ENCODE data around the gene PCDH9. TPM values are rescaled to one million over a fixed set of nuclear protein-coding genes. Genes with fewer than 3 reads are reported as not detected.
"Not testable (repeated sequence)": the region's sequence is repeated elsewhere in the genome, so short reads cannot be mapped to it uniquely, and the experiment has no call there.

Gene PCDH9
- total and polyA plus RNA-seq, 7 experiments from 2014 or later, result 0.08 to 1.3 (median 0.21) TPM

DNA sequence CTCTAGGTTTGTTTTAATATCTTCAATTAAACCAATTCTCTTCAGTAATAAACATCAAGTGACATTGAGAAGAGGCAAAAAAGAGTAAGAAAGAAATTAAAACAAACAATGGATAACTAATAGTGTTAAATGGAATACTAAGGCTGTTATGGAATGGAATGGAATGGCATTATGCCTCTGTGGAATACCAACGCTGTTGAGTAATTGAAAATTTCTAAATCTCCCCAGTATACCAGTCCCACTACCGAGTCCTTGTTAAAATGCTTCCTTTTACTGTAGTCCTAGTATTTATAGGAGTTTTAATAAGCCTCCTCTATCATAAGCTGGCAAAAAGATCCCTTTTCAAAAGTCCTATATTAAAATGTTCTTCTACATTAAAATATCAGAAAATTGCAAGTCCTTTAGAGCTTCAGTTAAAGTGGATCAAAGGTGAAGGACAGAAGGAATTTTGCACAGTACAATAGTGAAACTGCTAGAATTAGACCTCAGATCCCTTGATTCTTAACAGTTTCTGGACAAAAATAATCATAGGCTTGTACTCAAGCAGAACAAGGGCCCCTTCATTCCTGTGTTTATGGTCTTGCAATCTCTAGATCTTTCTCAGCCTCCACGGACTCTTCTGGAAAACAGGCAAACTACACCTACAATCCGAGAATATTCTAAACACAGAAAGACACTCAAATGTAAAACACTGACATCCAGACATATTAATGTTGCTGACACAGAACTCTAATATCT lies 128.2 kb downstream of the PCDH9 start:
- CTCF ChIA-PET, result no interaction called here
- Mint-ChIP-seq H3K4me1 (peaks cover 0 to 4% (median 0%) of the 10 kb centered on the region in 7 donors), H3K27ac (no peak overlapping the region), H3K36me3 (no peaks in the 10 kb centered on the region), H3K27me3 (no peaks in the 10 kb centered on the region), H3K9me3 (no peaks in the 10 kb centered on the region), H3K4me3 (no peak overlapping the region)
- Histone ChIP-seq H3K4me3 (ENCODE audit: low read length) (no peak overlapping the region), H3K27me3 (ENCODE audit: control insufficient read depth in 2 of 2, insufficient read depth in 2 of 2, low read length in 2 of 2) (no peaks in the 10 kb centered on the region), H3K9me3 (ENCODE audit: control insufficient read depth in 2 of 3, low read length in 3 of 3) (no peaks in the 10 kb centered on the region), H3K4me1 (ENCODE audit: control insufficient read depth in 2 of 2, insufficient read depth in 2 of 2, low read length in 2 of 2) (no peaks in the 10 kb centered on the region), H3K27ac (ENCODE audit: low read depth, low read length) (no peak overlapping the region), H3K36me3 (ENCODE audit: control insufficient read depth in 2 of 3, insufficient read depth in 3 of 3, low read length in 3 of 3) (no peaks in the 10 kb centered on the region)
- ATAC-seq (no peak), DNase-seq (no peak)
- intact Hi-C loops (cut with micrococcal nuclease), result no loop called here
- POLR2A ChIA-PET, result no interaction called here

DNA sequence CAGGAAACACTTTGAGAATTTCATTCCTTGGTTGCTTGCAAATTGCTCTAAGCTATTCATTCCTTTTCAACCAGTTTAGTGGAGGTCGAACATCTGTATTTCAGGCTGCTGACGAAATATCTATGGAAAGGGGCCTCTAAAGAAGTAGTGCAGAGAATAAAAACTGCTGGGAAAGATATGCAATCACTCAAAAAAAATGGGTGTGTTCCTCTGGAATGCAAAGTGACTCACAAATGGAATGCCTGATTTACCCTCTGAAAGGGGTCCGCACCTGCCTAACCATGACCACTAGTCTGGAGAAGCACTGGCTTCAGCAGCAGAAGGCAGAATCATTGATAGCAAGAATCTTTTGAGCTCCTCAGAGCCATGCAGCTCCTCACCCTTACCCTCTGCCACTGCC lies 129.4 kb downstream of the PCDH9 start:
- Mint-ChIP-seq H3K27ac (no peak overlapping the region), H3K9me3 (no peaks in the 10 kb centered on the region), H3K27me3 (no peaks in the 10 kb centered on the region), H3K4me1 (peaks cover 0 to 4% (median 0%) of the 10 kb centered on the region in 7 donors), H3K4me3 (no peak overlapping the region), H3K36me3 (no peaks in the 10 kb centered on the region)
- no peaks in the 10 kb centered on the region for H3K36me3 ChIP-seq (ENCODE audit: control insufficient read depth in 2 of 3, insufficient read depth in 3 of 3, low read length in 3 of 3)
- POLR2A ChIA-PET, result no interaction called here
- no peak for ATAC-seq
- H3K4me3 ChIP-seq (ENCODE audit: low read length), result no peak overlapping the region
- intact Hi-C loops (cut with micrococcal nuclease), result no loop called here
- H3K27ac ChIP-seq (ENCODE audit: low read depth, low read length), result no peak overlapping the region
- no peak for DNase-seq
- no peaks in the 10 kb centered on the region for H3K9me3 ChIP-seq (ENCODE audit: control insufficient read depth in 2 of 3, low read length in 3 of 3)
- CTCF ChIA-PET, result no interaction called here
- no peaks in the 10 kb centered on the region for H3K27me3 ChIP-seq (ENCODE audit: control insufficient read depth in 2 of 2, insufficient read depth in 2 of 2, low read length in 2 of 2)
- no peaks in the 10 kb centered on the region for H3K4me1 ChIP-seq (ENCODE audit: control insufficient read depth in 2 of 2, insufficient read depth in 2 of 2, low read length in 2 of 2)

DNA sequence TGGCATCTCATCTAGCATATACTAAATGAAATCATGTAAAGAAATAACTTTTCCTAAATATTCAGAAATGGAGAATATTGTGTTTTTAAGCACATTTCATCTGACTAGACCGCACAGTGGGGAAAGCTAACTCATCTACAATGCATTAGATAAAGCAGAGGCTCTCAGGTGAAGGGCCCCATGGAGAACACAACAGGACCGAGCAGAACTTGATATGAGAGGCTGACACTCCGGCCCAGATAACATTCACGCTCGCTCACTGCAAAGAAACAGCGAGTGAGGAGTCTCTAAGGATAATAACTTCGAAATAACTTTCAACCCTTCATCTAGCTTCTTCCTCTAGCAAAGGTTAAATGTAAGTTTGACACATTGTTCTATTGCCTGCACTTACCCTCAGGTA lies 130.6 kb downstream of the PCDH9 start:
- no peaks in the 10 kb centered on the region for H3K36me3 Mint-ChIP-seq
- H3K4me3 Mint-ChIP-seq, result no peak overlapping the region
- H3K27me3 ChIP-seq (ENCODE audit: control insufficient read depth in 2 of 2, insufficient read depth in 2 of 2, low read length in 2 of 2), result no peaks in the 10 kb centered on the region
- peaks cover 0 to 4% (median 0%) of the 10 kb centered on the region in 5 donors for H3K27me3 Mint-ChIP-seq
- no peak overlapping the region for H3K27ac Mint-ChIP-seq
- no peaks in the 10 kb centered on the region for H3K9me3 Mint-ChIP-seq
- intact Hi-C loops (cut with micrococcal nuclease), result no loop called here
- H3K4me3 ChIP-seq (ENCODE audit: low read length), result no peak overlapping the region
- H3K9me3 ChIP-seq (ENCODE audit: control insufficient read depth in 2 of 3, low read length in 3 of 3), result no peaks in the 10 kb centered on the region
- no peaks in the 10 kb centered on the region for H3K4me1 Mint-ChIP-seq
- no peaks in the 10 kb centered on the region for H3K36me3 ChIP-seq (ENCODE audit: control insufficient read depth in 2 of 3, insufficient read depth in 3 of 3, low read length in 3 of 3)
- no peak overlapping the region for H3K27ac ChIP-seq (ENCODE audit: low read depth, low read length)
- ChIA-PET CTCF (no interaction called here), POLR2A (no interaction called here)
- ATAC-seq (no peak), DNase-seq (no peak)
- H3K4me1 ChIP-seq (ENCODE audit: control insufficient read depth in 2 of 2, insufficient read depth in 2 of 2, low read length in 2 of 2), result no peaks in the 10 kb centered on the region

DNA sequence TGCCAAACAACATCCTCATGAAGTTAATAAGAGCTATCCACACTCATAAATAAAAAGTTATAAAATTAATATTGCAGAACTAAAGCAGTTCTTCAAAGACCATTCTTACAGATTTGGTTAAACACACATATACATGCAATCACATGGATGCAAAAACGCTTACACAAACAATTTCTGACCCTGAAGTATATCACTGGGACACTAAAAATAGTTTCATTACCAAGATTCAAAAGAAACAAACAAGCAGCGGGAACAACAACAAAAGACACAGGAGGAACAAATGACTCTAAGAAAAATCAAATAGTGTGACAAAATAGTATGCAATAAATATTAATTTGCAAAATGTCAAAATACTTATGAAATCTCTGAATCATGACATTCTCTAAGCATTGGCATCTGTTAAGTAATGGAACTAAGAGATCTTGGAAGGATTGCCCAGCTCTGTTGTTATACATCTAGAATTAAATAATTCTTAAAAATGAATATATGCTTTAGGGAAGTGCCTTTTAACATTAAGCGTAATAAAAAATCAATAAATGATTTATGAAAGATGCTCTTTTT lies 132.2 kb downstream of the PCDH9 start:
- H3K27me3 Mint-ChIP-seq, result peaks cover 0 to 4% (median 0%) of the 10 kb centered on the region in 5 donors
- ATAC-seq, result no peak
- H3K9me3 Mint-ChIP-seq, result no peaks in the 10 kb centered on the region
- no peak overlapping the region for H3K27ac Mint-ChIP-seq
- Histone ChIP-seq H3K9me3 (ENCODE audit: control insufficient read depth in 2 of 3, low read length in 3 of 3) (no peaks in the 10 kb centered on the region), H3K4me3 (ENCODE audit: low read length) (no peak overlapping the region), H3K27me3 (ENCODE audit: control insufficient read depth in 2 of 2, insufficient read depth in 2 of 2, low read length in 2 of 2) (no peaks in the 10 kb centered on the region), H3K36me3 (ENCODE audit: control insufficient read depth in 2 of 3, insufficient read depth in 3 of 3, low read length in 3 of 3) (no peaks in the 10 kb centered on the region), H3K4me1 (ENCODE audit: control insufficient read depth in 2 of 2, insufficient read depth in 2 of 2, low read length in 2 of 2) (no peaks in the 10 kb centered on the region), H3K27ac (ENCODE audit: low read depth, low read length) (no peak overlapping the region)
- no peaks in the 10 kb centered on the region for H3K4me1 Mint-ChIP-seq
- CTCF ChIA-PET, result no interaction called here
- DNase-seq, result no peak
- H3K36me3 Mint-ChIP-seq, result no peaks in the 10 kb centered on the region
- POLR2A ChIA-PET, result no interaction called here
- H3K4me3 Mint-ChIP-seq, result no peak overlapping the region
- intact Hi-C loops (cut with micrococcal nuclease), result no loop called here

DNA sequence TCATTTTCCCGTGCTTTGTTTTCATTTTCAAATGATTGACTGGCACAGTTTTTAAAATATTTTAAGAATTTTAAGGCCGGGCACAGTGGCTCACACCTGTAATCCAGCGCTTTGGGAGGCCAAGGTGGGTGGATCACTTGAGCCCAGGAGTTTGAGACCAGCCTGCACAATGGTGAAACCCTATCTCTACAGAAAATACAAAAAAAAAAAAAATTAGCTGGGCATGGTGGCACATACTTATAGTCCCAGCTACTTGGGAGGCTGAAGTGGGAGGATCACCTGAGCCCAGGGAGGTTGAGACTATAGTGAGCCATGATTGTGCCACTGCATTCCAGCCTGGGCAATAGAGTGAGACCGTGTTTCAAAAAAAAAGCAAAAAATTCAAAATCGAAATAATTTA lies 133.2 kb downstream of the PCDH9 start:
- H3K36me3 ChIP-seq (ENCODE audit: control insufficient read depth in 2 of 3, insufficient read depth in 3 of 3, low read length in 3 of 3); H3K27ac ChIP-seq (ENCODE audit: low read depth, low read length); H3K27ac Mint-ChIP-seq; H3K9me3 ChIP-seq (ENCODE audit: control insufficient read depth in 2 of 3, low read length in 3 of 3); DNase-seq; H3K36me3 Mint-ChIP-seq; H3K4me1 ChIP-seq (ENCODE audit: control insufficient read depth in 2 of 2, insufficient read depth in 2 of 2, low read length in 2 of 2); H3K27me3 Mint-ChIP-seq; CTCF ChIA-PET; H3K4me1 Mint-ChIP-seq; ATAC-seq; H3K27me3 ChIP-seq (ENCODE audit: control insufficient read depth in 2 of 2, insufficient read depth in 2 of 2, low read length in 2 of 2); intact Hi-C loops (cut with micrococcal nuclease); H3K4me3 ChIP-seq (ENCODE audit: low read length); H3K4me3 Mint-ChIP-seq; POLR2A ChIA-PET; H3K9me3 Mint-ChIP-seq: not testable (repeated sequence)

DNA sequence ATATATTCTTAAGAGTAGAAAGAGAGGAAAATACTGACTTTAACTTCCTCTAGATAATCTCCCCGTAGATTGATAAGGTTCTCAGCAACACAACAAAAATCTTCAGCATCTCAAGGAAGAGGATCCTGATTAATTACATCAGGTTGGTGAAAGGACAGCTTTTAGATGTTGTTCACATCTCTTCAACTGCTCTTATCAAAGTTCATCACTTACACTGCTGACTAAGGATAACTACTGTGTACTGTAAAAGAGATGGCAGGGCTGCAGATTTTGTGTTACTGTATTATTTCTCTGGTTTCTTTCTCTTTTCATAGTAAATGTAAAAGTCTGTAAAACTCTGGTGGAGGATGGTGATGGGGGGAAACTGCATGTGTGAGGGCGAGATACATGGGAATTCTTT lies 133.7 kb downstream of the PCDH9 start:
- Mint-ChIP-seq H3K4me3 (no peak overlapping the region), H3K27me3 (peaks cover 0 to 4% (median 0%) of the 10 kb centered on the region in 5 donors), H3K4me1 (no peaks in the 10 kb centered on the region), H3K27ac (no peak overlapping the region), H3K9me3 (no peaks in the 10 kb centered on the region), H3K36me3 (no peaks in the 10 kb centered on the region)
- no peaks in the 10 kb centered on the region for H3K9me3 ChIP-seq (ENCODE audit: control insufficient read depth in 2 of 3, low read length in 3 of 3)
- ChIA-PET CTCF (no interaction called here), POLR2A (no interaction called here)
- ATAC-seq, result no peak
- H3K27ac ChIP-seq (ENCODE audit: low read depth, low read length), result no peak overlapping the region
- no peak for DNase-seq
- intact Hi-C loops (cut with micrococcal nuclease), result no loop called here
- no peaks in the 10 kb centered on the region for H3K27me3 ChIP-seq (ENCODE audit: control insufficient read depth in 2 of 2, insufficient read depth in 2 of 2, low read length in 2 of 2)
- no peak overlapping the region for H3K4me3 ChIP-seq (ENCODE audit: low read length)
- H3K36me3 ChIP-seq (ENCODE audit: control insufficient read depth in 2 of 3, insufficient read depth in 3 of 3, low read length in 3 of 3), result no peaks in the 10 kb centered on the region
- H3K4me1 ChIP-seq (ENCODE audit: control insufficient read depth in 2 of 2, insufficient read depth in 2 of 2, low read length in 2 of 2), result no peaks in the 10 kb centered on the region

DNA sequence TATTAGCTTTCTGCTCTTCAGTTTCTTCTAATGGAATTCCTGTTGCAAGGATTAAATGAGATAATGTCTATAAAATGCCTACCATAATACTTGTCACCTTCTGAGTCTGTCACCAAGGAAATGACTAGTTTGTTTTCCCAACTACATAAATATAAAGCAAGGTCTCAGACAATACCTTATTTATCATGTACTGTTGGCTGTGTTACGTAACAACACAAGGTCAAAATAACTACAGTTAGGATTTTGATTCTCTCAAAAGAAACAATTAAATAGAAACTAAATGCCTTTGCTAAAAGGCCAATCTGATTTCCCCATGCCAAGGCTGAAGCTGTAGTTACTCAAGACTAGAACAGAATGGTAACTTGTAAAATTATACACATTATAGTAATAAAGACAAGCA lies 134.5 kb downstream of the PCDH9 start:
- DNase-seq, result no peak

More for the DNA sequence above, 134.5 kb downstream of the PCDH9 start:
- H3K9me3 ChIP-seq (ENCODE audit: control insufficient read depth in 2 of 3, low read length in 3 of 3), result no peaks in the 10 kb centered on the region
- ChIA-PET CTCF (no interaction called here), POLR2A (no interaction called here)
- intact Hi-C loops (cut with micrococcal nuclease), result no loop called here
- no peak overlapping the region for H3K27ac ChIP-seq (ENCODE audit: low read depth, low read length)
- H3K36me3 Mint-ChIP-seq, result no peaks in the 10 kb centered on the region
- H3K27me3 Mint-ChIP-seq, result peaks cover 0 to 4% (median 0%) of the 10 kb centered on the region in 5 donors
- H3K27ac Mint-ChIP-seq, result no peak overlapping the region
- H3K4me1 Mint-ChIP-seq, result no peaks in the 10 kb centered on the region
- ATAC-seq, result no peak
- no peak overlapping the region for H3K4me3 Mint-ChIP-seq
- no peaks in the 10 kb centered on the region for H3K27me3 ChIP-seq (ENCODE audit: control insufficient read depth in 2 of 2, insufficient read depth in 2 of 2, low read length in 2 of 2)
- no peak overlapping the region for H3K4me3 ChIP-seq (ENCODE audit: low read length)
- no peaks in the 10 kb centered on the region for H3K9me3 Mint-ChIP-seq
- no peaks in the 10 kb centered on the region for H3K36me3 ChIP-seq (ENCODE audit: control insufficient read depth in 2 of 3, insufficient read depth in 3 of 3, low read length in 3 of 3)
- no peaks in the 10 kb centered on the region for H3K4me1 ChIP-seq (ENCODE audit: control insufficient read depth in 2 of 2, insufficient read depth in 2 of 2, low read length in 2 of 2)
